Sigmoid colon (tissue), 7 donors: ENCODE data around the gene ARHGEF37. TPM values are rescaled to one million over a fixed set of nuclear protein-coding genes. Genes with fewer than 3 reads are reported as not detected.

Source experiments
- DNase-seq: peaks from one replicate; pipeline ENCODE4 v3.0.0-alpha.2; 2019
- H3K27ac ChIP-seq, 4 donors: fragments of 200-600 bp; sonication (generic); one replicate each; pipeline ENCODE4 v1.5.1; 2016 to 2019; ENCODE audit warnings: mild to moderate bottlenecking in 1 of 4
- H3K27me3 ChIP-seq, 3 donors: fragments of 200-600 bp; sonication (generic); one replicate each; pipeline ENCODE4 v1.5.1; 2019; ENCODE audit warnings: mild to moderate bottlenecking in 1 of 3
- H3K36me3 ChIP-seq, 4 donors: fragments of 200-600 bp; sonication (generic); one replicate each; pipeline ENCODE4 v1.5.1; 2016 to 2019
- H3K4me1 ChIP-seq, 4 donors: fragments of 200-600 bp; sonication (generic); one replicate each; pipeline ENCODE4 v1.5.1; 2017 to 2019
- H3K4me3 ChIP-seq, 4 donors: fragments of 200-600 bp; sonication (generic); one replicate each; pipeline ENCODE4 v1.5.1; 2017 to 2019; ENCODE audit warnings: mild to moderate bottlenecking in 2 of 4, moderate library complexity in 1 of 4
- H3K9me3 ChIP-seq, 4 donors: fragments of 200-600 bp in 3 of 4; sonication (generic) in 3 of 4; one replicate each; pipeline versions ENCODE4 v1.5.1 to v1.6.1; 2013 to 2019
- CTCF ChIP-seq, 4 experiments: fragments of 450-650 bp in 3 of 4; fragments of 200-600 bp in 1 of 4; IDR thresholded peaks; one replicate each; pipeline ENCODE4 v1.5.1; 2016 to 2019; ENCODE audit warnings: antibody characterized with exemption in 4 of 4, mild to moderate bottlenecking in 3 of 4, moderate library complexity in 2 of 4
- EP300 ChIP-seq, 4 donors: sonication (generic); formaldehyde crosslinking; IDR thresholded peaks; one replicate each; pipeline ENCODE4 v1.6.1; 2017; ENCODE audit warnings: antibody characterized with exemption in 4 of 4
- POLR2A ChIP-seq, 2 donors: fragments of 450-650 bp; IDR thresholded peaks; one replicate each; pipeline ENCODE4 v1.6.1; 2016; ENCODE audit warnings: antibody characterized with exemption in 2 of 2, mild to moderate bottlenecking in 2 of 2, moderate library complexity in 2 of 2
- POLR2AphosphoS5 ChIP-seq, 4 donors: sonication (generic); formaldehyde crosslinking; IDR thresholded peaks; one replicate each; pipeline ENCODE4 v1.6.1; 2017; ENCODE audit warnings: antibody characterized with exemption in 4 of 4
- WGBS, 2 donors: extraction: QIAGEN DNeasy Blood & Tissue Kit; methylation state at CpG; one replicate each; pipeline ENCODE4 v1.1.7; 2013; 5-methylcytosine and 5-hydroxymethylcytosine counted together
- intact Hi-C: fragments of 100-400 bp; cut with DNase I; formaldehyde crosslinking; loops from one replicate; pipeline ENCODE4 v1.15.1; 2023
- polyA plus RNA-seq, 3 donors: library from polyadenylated mRNA; stranded (reverse); fragments of 200-250 nt; gene quantifications; one replicate each; pipeline ENCODE4 v1.2.3, GENCODE V29; 2013
- total RNA-seq, 4 donors: library from RNA; depleted of rRNA; stranded (reverse); fragments of >200 nt; gene quantifications; one replicate each; pipeline ENCODE4 v1.1.0, GENCODE V29; 2016
- donor health status: healthy with polysubstance abuse.
- donor health status: Bipolar disorder and iron deficiency.
- donor health status: healthy.

Gene ARHGEF37
- total and polyA plus RNA-seq, 7 donors: 4.8 to 51.0 (median 23.5) TPM

- intact Hi-C loops: no loop called here
- peaks cover 0 to 92% (median 86%) of the 10 kb centered on the region in 4 donors for H3K4me1 ChIP-seq
- DNase-seq: no peak
- H3K36me3 ChIP-seq: peaks cover 0 to 63% (median 11%) of the 10 kb centered on the region in 4 donors
- peak overlapping the region; percentile 15 to 64 (median 32) for H3K27ac ChIP-seq
- WGBS, 2 donors: 86 to 87% methylated on average over 6 of the region's 6 CpGs
- no peak for TF ChIP-seq EP300 (IDR thresholded peaks at IDR 0.05)
- TF ChIP-seq POLR2A (IDR thresholded peaks at IDR 0.05): no peak
- no peak for TF ChIP-seq CTCF (IDR thresholded peaks at IDR 0.05)
- no peak for TF ChIP-seq POLR2AphosphoS5 (IDR thresholded peaks at IDR 0.05)
- no peaks in the 10 kb centered on the region for H3K27me3 ChIP-seq
- H3K9me3 ChIP-seq: no peaks in the 10 kb centered on the region
- H3K4me3 ChIP-seq: no peak overlapping the region
Measured at GRCh38 chr5:149541893-149542292, 39.4 kb upstream of the ARHGEF37 start.

GRCh38 chr5:149543361-149544027 lies 37.8 kb upstream of the ARHGEF37 start:
- H3K27ac ChIP-seq: peak overlapping the region; percentile 55 to 100 (median 83)
- no peaks in the 10 kb centered on the region for H3K9me3 ChIP-seq
- H3K4me3 ChIP-seq: peak overlapping the region in 1 of 4 donors; percentile 2
- TF ChIP-seq POLR2A (IDR thresholded peaks at IDR 0.05): no peak
- TF ChIP-seq CTCF (IDR thresholded peaks at IDR 0.05): no peak
- TF ChIP-seq EP300 (IDR thresholded peaks at IDR 0.05): no peak
- peak in 1 of 4 donors; percentile 16 for TF ChIP-seq POLR2AphosphoS5 (IDR thresholded peaks at IDR 0.05)
- peaks cover 0 to 98% (median 93%) of the 10 kb centered on the region in 4 donors for H3K4me1 ChIP-seq
- no peaks in the 10 kb centered on the region for H3K27me3 ChIP-seq
- peaks cover 0 to 62% (median 7%) of the 10 kb centered on the region in 4 donors for H3K36me3 ChIP-seq
- intact Hi-C loops: no loop called here
- no peak for DNase-seq
- WGBS, 2 donors: 48 to 71% methylated on average over 8 of the region's 8 CpGs

GRCh38 chr5:149544028-149544420 lies 37.3 kb upstream of the ARHGEF37 start:
- Histone ChIP-seq H3K9me3 (no peaks in the 10 kb centered on the region), H3K27me3 (no peaks in the 10 kb centered on the region), H3K36me3 (peaks cover 0 to 62% (median 7%) of the 10 kb centered on the region in 4 donors), H3K4me3 (no peak overlapping the region), H3K27ac (peak overlapping the region; percentile 55 to 100 (median 83)), H3K4me1 (peaks cover 0 to 98% (median 95%) of the 10 kb centered on the region in 4 donors)
- 58 to 69% methylated on average over 3 of the region's 3 CpGs for WGBS, 2 donors
- intact Hi-C loops: no loop called here
- peak in 1 of 4 donors; percentile 5 for TF ChIP-seq POLR2AphosphoS5 (IDR thresholded peaks at IDR 0.05)
- TF ChIP-seq EP300 (IDR thresholded peaks at IDR 0.05): no peak
- no peak for TF ChIP-seq POLR2A (IDR thresholded peaks at IDR 0.05)
- no peak for TF ChIP-seq CTCF (IDR thresholded peaks at IDR 0.05)
- no peak for DNase-seq

- no peak for DNase-seq
- peaks cover 0 to 64% (median 7%) of the 10 kb centered on the region in 4 donors for H3K36me3 ChIP-seq
- 85 to 90% methylated on average over 6 of the region's 6 CpGs for WGBS, 2 donors
- peak overlapping the region in 2 of 4 donors; percentile 100 for H3K27ac ChIP-seq
- intact Hi-C loops: loop anchor here (5.0 kb wide), 1 partner anchor 58 kb away; no protein-coding TSS in a partner anchor
- no peaks in the 10 kb centered on the region for H3K27me3 ChIP-seq
- no peak for TF ChIP-seq POLR2AphosphoS5 (IDR thresholded peaks at IDR 0.05)
- no peak for TF ChIP-seq EP300 (IDR thresholded peaks at IDR 0.05)
- no peak for TF ChIP-seq CTCF (IDR thresholded peaks at IDR 0.05)
- TF ChIP-seq POLR2A (IDR thresholded peaks at IDR 0.05): no peak
- no peak overlapping the region for H3K4me3 ChIP-seq
- H3K9me3 ChIP-seq: no peaks in the 10 kb centered on the region
- peaks cover 0 to 86% (median 84%) of the 10 kb centered on the region in 4 donors for H3K4me1 ChIP-seq
Measured at GRCh38 chr5:149545327-149545726, 36.0 kb upstream of the ARHGEF37 start.
